ENCODE measurements around the gene SPAG4.

SPAG4 gene

DNA sequence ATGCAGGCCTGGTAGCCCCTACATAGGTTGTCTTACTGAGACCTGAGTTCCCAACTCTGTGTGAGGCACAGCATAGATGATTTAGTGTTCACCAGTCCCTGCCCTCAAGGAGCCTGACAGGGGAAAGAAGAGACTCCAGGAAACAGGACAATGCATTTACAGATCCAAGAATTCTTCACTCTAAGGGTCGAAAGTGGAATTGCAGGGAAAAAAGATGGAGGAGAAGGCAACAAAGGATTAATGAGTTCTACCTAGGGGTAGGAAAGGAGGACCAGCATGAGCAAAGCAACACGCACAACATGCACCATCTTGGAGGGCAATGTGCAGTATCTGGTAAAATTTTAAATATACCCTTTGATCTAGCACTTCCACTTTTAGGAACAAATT is 5.9 kb downstream of the SPAG4 start:
- DNase-seq (ENCODE audit: low read depth, low spot score) = no peak

DNA sequence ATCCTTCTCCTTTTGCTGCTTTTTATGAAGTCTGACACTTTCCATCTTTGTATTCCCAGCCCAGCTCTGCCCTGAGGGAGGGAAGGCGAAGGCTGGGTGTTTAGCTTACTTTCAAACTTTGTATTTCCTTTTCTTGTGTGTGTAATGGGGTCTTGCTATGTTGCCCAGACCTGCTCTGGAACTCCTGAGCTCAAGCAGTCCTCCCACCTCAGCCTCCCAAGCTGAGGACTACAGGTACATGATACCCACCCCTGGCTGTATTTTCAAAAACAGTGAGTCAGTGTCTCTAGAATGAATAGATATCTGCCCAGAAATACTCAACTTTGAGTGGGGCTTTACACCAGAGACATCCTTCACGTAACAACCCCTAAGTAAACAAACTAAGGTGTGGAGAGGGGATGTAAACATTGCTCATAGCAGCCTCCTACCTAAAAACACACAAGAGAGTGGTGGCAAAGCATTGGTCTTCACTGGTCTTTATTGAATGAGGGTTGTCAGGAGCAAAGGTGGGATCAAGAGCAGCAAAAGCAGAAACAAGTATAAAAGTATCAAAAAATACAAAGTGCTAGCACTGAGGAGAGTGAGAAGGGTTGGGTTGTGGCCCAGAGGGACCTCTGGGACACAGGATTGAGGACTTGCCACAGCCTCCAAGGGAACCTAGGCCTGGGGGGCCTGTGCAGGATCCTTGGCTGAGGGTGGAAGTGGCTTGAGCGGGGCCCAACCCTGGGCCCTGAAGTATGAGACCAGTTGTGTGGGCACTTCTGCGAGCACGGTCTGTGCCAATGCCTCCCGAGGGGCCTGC is 10.2 kb downstream of the SPAG4 start:
- DNase-seq (ENCODE audit: low read depth, low spot score) = no peak

DNA sequence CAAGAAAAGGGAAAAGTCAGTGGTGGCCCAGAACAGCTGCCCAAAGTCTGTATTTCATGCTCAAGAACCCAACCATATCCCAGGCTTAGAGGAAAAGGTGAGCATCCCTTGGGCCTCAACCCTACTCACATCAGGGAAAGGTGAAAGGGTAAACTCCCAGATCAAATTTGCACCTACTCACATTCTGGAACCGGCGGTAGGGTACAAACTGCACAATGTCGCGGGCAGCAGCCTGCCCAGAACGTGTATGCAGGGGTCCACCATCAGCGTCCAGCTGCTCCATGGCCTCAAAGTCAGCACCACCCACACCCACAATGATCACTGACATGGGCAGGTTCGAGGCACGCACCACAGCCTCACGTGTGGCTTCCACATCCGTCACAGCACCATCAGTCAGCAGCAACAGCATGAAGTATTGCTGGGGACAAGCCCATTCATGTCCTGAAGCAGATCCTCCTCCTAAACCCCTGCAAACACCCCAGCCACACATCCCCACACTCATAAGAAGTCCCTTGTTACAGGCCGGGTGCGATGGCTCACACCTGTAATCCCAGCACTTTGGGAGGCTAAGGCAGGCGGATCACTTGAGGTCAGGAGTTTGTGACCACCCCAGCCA is 10.9 kb downstream of the SPAG4 start:
- no peak for DNase-seq (ENCODE audit: low read depth, low spot score)

DNA sequence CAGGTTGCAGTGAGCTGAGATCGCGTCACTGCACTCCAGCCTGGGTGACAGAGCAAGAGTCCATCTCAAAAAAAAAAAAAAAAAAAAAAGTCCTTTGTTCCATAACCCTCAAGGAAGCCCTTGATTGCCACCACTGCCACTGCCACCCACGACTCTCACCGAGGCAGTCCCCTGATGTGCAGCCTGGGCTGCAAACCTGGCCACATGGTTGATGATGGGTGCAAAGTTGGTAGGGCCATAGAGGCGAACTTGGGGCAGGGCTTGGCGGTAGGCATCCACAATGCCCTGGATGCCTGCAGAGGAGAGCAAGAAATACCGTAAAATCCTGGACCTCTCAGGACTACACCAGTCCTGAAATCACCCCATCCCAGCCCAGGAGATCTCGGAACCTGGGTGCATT is 11.5 kb downstream of the SPAG4 start:
- DNase-seq (ENCODE audit: low read depth, low spot score) = no peak

DNA sequence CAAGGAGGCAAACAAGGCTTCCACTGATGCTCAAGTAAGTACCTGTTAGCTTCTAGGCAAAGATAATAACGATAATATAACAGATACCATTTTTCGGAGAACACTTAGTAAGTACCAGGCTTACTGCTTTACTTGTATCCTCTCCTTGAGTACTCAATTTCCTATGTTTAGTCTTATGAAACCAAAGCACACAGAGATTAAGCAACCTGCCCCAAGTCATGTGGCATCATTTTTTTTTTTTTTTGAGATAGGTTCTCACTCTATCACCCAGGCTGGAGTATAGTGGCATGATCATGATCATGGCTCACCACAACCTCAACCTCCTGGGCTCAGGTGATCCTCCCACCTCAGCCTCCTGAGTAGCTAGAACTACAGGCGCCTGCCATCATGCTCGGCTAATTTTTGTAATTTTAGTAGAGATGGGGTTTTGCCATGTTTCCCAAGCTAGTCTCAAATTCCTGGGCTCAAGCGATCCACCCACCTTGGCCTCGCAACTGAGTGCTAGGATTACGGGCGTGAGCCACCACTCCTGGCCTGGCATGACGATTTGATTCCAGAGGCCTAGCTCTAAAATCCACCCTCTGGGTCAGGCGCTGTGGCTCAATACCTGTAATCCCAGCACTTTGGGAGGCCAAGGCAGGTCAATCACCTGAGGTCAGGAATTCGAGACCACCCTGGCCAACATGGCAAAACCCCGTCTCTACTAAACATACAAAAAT is 14.0 kb downstream of the SPAG4 start:
- DNase-seq (ENCODE audit: low read depth, low spot score) = no peak

DNA sequence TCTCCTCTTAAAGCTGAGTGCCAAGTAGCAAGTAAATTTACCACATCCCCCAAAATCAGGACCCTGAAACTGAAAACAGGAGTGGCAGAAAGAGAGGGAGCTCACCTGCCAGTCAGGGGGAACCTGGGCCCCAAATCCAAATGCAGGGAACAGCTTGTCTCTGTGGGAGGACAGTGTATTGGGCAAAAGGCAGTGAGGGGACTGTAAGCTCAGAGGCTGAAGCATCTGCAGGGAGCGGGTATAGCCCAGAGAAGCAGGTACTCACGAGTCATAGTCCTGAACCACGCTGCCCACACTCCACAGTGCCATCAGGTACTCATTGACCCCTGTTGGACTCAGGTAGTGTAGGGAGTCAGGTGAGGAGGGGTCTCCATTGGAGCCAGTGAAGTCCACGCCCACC is 15.0 kb downstream of the SPAG4 start:
- no peak for DNase-seq (ENCODE audit: low read depth, low spot score)

DNA sequence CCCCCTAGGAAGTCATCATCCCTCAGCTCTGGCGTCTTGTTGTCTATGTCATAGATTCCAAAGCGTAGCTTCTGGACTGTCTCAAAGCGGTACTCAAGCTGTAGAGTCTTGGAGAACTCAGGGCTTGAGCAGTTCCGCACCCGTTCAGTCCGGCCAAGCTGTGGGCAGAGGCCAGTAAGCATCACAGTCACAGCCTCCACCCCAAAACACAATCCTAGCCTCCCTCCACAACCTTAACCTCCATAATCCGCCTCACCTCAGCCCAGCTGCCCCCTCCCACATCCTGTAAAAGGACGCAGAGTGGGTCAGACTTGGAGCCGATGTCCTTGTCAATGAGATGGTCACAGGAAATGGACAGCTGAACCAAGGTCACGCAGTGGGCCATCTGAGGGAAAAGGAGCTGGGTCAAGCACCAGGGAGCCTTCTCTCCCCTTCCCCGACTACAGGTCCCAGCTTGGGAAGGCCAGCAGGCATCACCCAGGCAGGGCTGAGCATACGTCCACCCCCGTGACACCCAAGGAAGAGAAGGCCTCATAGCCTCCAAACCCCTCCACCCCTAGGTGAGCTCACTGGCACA is 17.0 kb downstream of the SPAG4 start:
- no peak for DNase-seq (ENCODE audit: low read depth, low spot score)

DNA sequence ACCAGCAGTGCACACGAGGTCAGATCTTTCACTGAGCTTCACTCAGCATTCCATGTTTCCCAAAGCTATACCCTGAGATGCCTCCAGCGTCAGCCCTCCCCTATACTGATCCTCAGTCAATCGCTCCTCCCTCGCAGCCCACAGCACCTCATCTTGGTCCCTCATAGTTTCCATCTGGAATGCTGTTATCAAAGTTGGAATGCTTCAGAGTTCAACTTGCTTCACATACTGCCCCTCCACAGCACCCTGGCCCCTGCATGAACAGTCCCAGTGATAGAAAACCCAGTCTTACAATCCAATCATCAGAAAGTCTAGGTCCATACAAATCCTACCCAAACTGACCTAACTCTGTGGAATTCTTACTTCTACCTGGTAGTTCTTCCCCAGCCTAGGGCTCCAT is 20.0 kb downstream of the SPAG4 start:
- no peak for DNase-seq (ENCODE audit: low read depth, low spot score)

DNA sequence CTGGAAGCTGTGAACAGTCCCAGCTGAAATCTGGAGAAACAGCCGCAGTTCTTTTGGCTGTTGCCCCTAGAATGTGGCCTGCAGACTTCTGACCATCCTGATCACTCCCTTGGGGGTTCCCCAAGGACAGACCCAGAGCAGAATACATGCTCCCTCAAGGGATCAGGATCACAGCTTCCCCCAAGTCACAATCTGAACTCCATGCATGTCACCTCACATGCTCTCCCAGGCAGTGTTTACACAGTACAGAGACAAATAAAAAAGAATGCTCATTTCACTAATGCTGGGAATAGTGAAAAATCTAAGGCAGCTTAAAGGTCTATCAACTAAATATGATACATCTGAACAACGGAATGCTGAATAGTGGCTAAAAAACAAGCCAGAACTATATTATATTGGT is 20.5 kb downstream of the SPAG4 start:
- no peak for DNase-seq (ENCODE audit: low read depth, low spot score)

DNA sequence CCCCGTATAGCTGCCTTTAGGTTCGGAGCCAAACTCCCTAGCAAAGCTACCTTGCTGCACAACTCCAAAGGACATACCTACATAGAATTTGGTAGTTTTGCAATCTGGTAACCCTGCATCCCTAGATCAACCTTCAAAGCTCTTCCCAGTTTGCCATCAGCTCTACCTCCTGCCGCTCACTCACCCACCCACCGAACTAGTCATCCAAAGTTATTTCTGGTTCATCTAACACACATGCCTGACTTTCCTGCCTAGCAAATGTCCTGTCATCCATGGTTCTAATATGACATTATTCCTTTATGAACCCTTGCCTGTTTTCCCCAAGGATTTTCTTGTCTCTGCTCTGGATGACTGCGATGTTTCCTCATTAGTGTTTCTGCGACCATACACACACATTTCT is 21.6 kb downstream of the SPAG4 start:
- no peak for DNase-seq (ENCODE audit: low read depth, low spot score)

DNA sequence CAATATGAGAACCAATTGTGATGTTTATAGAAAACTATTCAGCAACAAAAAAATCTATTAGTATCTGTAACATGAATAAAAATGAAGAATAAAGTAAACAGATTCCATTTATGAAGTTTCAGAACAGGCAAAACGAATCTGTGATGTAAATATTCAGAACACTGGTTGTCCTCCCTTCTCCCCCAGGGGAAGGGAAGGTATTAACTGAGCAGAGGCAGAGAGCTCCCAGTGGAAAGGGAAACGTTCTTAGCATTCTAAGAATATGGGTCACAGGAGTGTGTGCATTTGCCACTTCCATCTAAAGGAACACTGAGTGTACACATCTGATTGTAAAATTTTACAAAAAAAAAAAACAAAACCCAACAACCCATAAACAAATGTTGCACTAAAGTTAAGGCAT is 23.1 kb downstream of the SPAG4 start:
- DNase-seq (ENCODE audit: low read depth, low spot score) = no peak

DNA sequence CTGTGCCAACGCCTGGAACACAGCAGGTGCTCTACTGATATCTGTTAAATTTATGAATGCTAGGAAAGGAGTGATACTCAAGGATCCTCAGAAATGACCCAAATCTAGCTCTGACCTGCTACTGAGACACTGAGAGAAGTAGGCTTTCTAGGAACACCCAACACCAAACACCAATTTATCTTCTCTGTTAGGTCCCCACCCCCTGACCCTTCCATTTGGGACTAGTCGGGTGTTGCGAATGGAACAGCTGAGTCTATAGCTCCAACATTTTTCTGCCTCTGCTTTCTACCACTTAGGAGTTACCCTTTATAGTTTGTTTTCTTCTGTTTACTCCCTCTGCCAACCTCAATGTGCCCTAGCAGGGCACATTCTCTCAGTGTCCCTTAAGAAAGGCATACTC is 25.1 kb downstream of the SPAG4 start:
- no peak for DNase-seq (ENCODE audit: low read depth, low spot score)

DNA sequence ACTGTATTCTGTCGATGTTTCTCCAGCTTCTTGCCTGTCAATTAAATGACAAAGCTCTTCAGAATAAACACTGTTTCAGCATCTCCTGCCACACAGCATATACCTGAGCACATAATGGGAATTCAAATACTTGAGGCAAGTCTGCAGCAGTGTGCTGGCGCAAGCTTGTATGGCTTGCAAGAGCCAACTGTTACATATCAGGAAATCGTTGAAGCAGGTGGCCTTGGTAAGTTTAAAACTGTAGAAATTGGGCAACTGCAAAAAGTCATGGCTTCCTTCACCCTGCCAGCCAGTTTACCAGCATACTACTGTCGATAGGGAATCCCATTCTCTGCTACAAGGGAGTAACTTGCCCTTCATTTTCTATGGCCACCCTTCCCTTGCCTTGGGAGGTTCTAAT is 26.1 kb downstream of the SPAG4 start:
- DNase-seq (ENCODE audit: low read depth, low spot score) = no peak

DNA sequence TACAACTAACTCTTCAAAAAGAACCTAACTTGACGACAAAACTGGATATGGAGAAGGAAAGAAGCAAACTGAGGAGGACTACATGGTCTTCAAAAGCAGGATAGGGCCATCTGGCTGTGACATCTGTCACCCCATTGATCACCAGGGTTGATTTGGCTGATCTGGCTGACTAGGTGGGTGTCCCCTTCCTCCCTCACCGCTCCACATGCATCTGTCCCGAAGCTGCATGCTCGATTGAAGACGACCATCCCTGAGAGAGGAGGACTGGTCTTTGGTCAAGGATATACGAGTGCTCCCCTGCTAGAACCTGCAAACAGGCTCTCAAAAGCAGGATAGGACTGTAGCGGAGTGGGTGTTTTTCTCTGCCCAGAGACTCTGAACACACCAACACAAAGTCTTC is 27.4 kb downstream of the SPAG4 start:
- DNase-seq (ENCODE audit: low read depth, low spot score) = no peak

DNA sequence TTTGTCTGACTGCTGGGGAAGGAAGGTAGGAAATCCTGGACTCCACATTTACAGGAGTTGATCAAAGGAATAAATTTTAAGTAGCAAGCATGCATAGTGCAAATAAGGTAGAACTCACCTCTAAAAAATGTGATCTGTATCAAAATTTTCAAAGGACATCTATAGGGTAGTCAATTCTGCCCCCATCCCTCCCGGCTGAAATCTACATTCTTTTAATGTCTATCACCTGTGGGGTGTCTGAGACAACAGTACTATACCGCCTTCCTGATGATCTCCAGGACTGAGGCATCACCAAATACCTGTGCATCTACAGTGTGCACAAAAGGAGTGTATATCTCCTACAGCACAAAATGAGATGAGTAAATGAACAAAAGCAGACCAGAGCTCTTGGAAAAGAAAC is 29.2 kb downstream of the SPAG4 start:
- DNase-seq (ENCODE audit: low read depth, low spot score) = no peak

DNA sequence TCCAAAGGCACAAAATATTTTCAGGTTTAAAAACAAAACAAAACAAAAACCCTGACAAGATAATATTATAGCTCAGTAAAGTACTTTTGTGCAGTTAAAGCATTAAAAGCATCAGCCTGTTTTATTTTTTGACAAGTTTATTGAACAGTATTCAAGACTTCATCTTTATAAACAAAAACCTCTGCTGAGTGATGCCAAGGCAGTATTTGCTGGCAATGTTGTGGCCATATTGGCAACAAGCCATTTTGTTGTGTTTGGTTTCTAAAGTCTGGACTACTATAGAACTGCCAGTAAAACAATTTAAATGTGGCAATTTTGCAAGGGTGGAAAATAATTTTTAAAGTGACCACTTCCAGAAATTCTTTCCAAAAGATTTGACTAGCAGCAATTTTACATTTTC is 33.2 kb downstream of the SPAG4 start:
- no peak for DNase-seq (ENCODE audit: low read depth, low spot score)

DNA sequence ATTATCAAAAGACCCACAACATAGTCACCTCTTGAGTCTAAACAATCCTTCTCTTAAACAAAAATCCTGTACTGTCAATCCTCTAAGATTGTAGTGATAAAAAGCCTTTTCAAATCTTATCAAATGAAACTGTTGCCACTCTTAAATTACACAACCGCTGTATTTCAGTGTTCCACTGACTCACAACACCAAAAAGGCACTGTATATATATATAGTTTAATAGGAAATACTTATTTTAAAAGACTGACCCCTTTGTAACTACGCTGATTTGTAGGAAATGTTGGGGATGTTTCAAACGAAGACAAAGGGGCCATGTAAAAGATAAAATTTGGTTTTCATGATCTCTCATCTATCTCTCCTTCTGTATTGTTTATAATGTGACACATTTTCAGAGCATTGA is 35.0 kb downstream of the SPAG4 start:
- DNase-seq (ENCODE audit: low read depth, low spot score) = no peak

DNA sequence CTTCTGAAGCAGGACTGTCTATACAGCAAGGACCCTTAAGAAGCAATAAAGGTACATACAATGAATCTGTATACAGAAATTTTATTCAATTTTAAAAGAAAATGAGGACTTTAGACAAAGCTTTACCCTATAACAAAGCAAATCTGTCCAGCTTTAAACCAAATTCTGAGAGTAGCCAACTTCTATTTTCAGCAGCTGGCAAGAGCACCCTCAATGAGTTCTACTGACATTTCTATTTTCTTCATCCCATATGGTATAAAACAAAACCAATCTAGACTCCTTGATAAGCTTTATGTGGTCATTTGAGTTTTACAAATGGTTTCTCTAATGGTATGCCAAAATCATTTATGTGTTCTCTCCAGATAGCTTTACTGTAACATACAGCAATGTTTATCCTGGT is 36.3 kb downstream of the SPAG4 start:
- DNase-seq (ENCODE audit: low read depth, low spot score) = no peak

DNA sequence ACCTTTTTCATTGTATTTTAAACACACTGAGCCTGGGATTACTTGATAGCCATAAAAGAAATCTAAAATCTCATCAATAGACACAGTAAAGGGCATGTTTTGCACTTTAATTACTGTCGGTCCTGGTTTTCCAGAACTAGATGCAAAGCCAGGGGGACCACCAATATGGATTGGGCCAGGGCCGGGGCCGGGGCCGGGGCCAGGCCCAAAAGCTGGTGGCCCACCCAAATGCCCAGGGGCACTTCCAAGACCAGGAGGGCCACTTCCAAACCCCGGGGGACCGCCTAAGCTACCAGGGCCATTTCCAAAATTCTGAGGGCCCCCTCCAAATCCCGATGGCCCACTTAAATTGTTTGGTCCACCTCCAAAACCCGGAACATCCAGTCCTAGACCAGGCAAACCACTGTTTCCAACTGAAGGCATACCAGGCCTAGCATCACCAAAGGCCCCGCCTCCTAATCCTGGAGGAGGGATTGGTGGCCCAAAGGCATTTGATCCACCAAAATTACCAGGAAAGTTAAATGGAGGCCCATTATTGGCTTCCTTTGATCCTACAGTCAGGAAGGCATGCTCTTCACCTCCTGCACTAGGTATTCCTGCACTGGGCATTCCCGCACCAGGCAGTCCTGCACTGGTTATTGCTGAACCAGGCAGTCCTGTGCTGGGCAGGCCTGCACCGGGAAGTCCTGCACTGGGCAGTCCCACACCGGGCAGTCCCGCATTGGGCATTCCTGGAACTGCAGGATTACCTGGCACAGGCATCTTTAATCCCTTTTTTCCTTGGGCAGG is 37.2 kb downstream of the SPAG4 start:
- DNase-seq (ENCODE audit: low read depth, low spot score) = no peak

DNA sequence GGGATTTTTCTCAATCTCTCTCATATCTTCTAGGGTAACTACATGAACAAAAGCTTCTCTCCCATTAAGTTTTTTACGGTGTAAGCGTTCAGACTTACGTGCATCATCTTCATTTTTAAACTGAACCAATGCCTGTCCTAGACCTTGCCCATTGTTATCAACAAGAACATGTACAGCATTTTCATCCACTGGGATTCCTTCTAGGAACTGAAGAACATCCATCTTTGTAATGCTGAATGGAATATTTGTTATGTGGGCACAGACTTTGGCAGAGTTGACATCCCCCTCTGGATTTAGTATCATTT is 37.8 kb downstream of the SPAG4 start:
- no peak for DNase-seq (ENCODE audit: low read depth, low spot score)

DNA sequence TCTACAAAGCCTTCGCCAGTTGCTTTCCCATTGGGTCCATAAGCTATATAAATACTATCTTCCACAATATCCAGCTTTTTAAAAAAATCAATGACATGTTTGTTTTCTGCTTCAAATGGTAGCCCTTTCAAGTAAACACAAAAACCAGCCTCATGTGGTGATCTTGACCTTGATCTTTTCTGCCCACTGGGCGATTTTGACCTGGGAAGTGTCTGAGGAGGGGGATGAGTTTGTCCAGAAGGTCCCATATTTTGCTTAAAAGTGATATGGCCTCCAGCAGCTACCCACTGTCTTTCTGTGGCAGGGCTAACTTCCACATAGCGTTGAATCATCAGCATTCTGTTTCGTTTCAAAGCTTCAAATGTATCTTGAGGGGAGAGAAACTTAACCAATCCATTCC is 38.3 kb downstream of the SPAG4 start:
- no peak for DNase-seq (ENCODE audit: low read depth, low spot score)

DNA sequence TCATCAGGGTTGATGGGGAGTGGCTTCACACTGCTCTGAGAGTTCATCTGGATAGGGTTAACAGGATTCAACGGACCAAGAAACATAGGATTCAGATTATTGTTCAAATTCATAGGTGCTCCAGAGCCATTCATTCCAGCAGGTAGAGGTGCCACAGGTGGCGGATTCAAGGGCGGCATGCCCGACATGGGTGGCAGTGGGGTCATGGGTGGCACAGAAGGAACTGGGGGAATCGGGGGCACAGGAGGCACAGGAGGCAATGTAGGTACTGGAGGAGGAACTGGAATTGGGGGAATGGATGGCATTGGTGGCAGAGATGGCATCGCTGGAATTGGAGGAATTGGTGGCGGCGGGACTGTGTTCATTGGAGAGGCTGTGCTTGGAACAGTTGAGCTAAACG is 38.8 kb downstream of the SPAG4 start:
- DNase-seq (ENCODE audit: low read depth, low spot score) = no peak

All from activated CD4-positive, CD25-positive, alpha-beta regulatory T cell treated with anti-CD3 and anti-CD28 coated beads, Interleukin-2, amount 50 U/mL, for 16 hours (primary cell).